SU-DHL-6 (cell line): ENCODE measurements around the gene ARMC8.

Experiments
- EZH2phosphoT487 ChIP-seq: fragments of 200-600 bp; sonication (generic), shearing (Covaris generic); conservative IDR thresholded peaks from 2 replicates; pipeline ENCODE4 v1.6.1; 2018; ENCODE audit warnings: mild to moderate bottlenecking, antibody characterized with exemption, low read length, moderate library complexity, mixed read lengths
- TF ChIP-seq, protein P1 (sequence below): fragments of 200-600 bp; sonication (generic); IDR thresholded peaks from one replicate; pipeline ENCODE4 v1.5.1; 2017; ENCODE audit warnings: antibody characterized with exemption, mild to moderate bottlenecking, low read length, moderate library complexity; ENCODE audit not compliant: insufficient read depth, poor library complexity, severe bottlenecking

DNA sequence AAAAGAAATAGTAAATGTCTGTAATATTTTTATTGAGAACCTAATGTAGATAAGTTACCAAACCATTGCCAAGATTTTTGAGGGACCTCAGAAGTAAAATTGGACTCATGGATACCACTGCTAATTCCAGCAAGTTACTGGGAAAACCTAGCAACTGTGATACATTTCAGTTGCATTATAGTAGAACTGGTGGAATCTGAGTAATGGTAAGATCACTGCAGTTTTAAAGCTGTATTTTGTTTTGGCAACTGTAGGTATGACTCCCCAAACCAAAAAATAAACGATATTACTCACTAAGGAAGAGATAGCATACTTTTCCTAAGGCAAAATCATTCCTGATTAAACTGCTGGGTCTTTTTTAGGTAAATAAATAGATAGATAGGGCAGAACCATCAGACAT lies 54.0 kb downstream of the ARMC8 start:
- TF ChIP-seq, protein P1, sequence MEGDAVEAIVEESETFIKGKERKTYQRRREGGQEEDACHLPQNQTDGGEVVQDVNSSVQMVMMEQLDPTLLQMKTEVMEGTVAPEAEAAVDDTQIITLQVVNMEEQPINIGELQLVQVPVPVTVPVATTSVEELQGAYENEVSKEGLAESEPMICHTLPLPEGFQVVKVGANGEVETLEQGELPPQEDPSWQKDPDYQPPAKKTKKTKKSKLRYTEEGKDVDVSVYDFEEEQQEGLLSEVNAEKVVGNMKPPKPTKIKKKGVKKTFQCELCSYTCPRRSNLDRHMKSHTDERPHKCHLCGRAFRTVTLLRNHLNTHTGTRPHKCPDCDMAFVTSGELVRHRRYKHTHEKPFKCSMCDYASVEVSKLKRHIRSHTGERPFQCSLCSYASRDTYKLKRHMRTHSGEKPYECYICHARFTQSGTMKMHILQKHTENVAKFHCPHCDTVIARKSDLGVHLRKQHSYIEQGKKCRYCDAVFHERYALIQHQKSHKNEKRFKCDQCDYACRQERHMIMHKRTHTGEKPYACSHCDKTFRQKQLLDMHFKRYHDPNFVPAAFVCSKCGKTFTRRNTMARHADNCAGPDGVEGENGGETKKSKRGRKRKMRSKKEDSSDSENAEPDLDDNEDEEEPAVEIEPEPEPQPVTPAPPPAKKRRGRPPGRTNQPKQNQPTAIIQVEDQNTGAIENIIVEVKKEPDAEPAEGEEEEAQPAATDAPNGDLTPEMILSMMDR, result no peak
- no peak for TF ChIP-seq EZH2phosphoT487
